Loucy (cell line): ENCODE results near the gene SCFD1.
"Not testable (repeated sequence)": the region's sequence is repeated elsewhere in the genome, so short reads cannot be mapped to it uniquely, and the experiment has no call there.

Experiments
- CTCF ChIP-seq: fragments of 200-600 bp; sonication (generic); conservative IDR thresholded peaks from 2 replicates; pipeline ENCODE4 v1.5.1; 2014; ENCODE audit warnings: mild to moderate bottlenecking, antibody characterized with exemption, low read length
- EZH2phosphoT487 ChIP-seq: fragments of 200-600 bp; IDR thresholded peaks from 2 replicates; pipeline ENCODE4 v1.6.1; 2018; ENCODE audit warnings: antibody characterized with exemption, mild to moderate bottlenecking, moderate library complexity, borderline replicate concordance

GRCh38 chr14:30644462-30644861, 22.3 kb downstream of the SCFD1 start:
- TF ChIP-seq CTCF, EZH2phosphoT487: not testable (repeated sequence)
